Large intestine (tissue), 3 donors: ENCODE results near the gene TSPAN18. TPM values are rescaled to one million over a fixed set of nuclear protein-coding genes. Genes with fewer than 3 reads are reported as not detected.

Source experiments
- DNase-seq, 2 donors: peaks; one replicate each; pipeline versions ENCODE4 v3.0.0 to v3.0.0-alpha.2; 2013
- H3K27ac ChIP-seq: one replicate; pipeline ENCODE4 v1.5.1; 2013; ENCODE audit warnings: low read length
- H3K27me3 ChIP-seq: 2 replicates; pipeline ENCODE4 v1.6.1; 2013; ENCODE audit warnings: low read length; ENCODE audit not compliant: control insufficient read depth, insufficient read depth
- H3K36me3 ChIP-seq: 2 replicates; pipeline ENCODE4 v1.6.1; 2013; ENCODE audit warnings: low read length; ENCODE audit not compliant: control insufficient read depth, insufficient read depth
- H3K4me1 ChIP-seq: one replicate; pipeline ENCODE4 v1.6.1; 2013; ENCODE audit warnings: low read length; ENCODE audit not compliant: control insufficient read depth, insufficient read depth
- H3K4me3 ChIP-seq: one replicate; pipeline ENCODE4 v1.5.1; 2013; ENCODE audit warnings: low read length
- H3K9me3 ChIP-seq: one replicate; pipeline ENCODE4 v1.6.1; 2013; ENCODE audit warnings: mild to moderate bottlenecking, low read depth, low read length, moderate library complexity; ENCODE audit not compliant: control insufficient read depth
- WGBS: methylation state at CpG from one replicate; pipeline ENCODE4 v1.1.5; 2013; ENCODE audit warnings: low lambda C conversion rate; ENCODE audit not compliant: insufficient coverage; 5-methylcytosine and 5-hydroxymethylcytosine counted together
- polyA plus RNA-seq: library from polyadenylated mRNA; unstranded; fragments of 120-200 nt; gene quantifications from one replicate; pipeline ENCODE4 v1.2.1, GENCODE V29; 2013

TSPAN18 gene
- polyA plus RNA-seq, 1 donor: 59.1 TPM

DNA sequence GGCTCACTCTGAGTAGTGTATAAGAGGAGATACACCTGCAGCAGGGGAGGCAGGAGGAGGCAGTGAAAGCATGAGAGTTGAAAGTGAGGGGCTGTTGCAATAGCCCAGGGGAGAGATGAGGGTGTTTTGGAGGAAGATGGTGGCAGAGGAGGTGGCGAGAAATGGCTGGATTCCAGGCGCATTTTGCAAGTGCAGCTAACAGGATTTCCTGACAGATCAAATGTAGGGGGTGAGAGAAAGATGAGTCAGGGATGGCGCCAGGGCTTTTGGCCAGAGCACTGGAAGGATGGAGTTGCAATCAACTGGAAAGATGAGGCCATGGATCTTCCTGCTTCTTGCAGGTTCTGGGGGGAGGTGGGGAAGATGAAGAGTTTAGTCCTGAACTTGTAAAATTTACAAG is 16.8 kb upstream of the TSPAN18 start:
- Histone ChIP-seq H3K36me3 (no peaks in the 10 kb centered on the region), H3K4me3 (no peak overlapping the region), H3K9me3 (no peaks in the 10 kb centered on the region), H3K4me1 (peaks cover 20% of the 10 kb centered on the region), H3K27ac (no peak overlapping the region), H3K27me3 (no peaks in the 10 kb centered on the region)
- no peak for DNase-seq
- no CpG with 5 or more reads among the region's 3 CpGs for WGBS

DNA sequence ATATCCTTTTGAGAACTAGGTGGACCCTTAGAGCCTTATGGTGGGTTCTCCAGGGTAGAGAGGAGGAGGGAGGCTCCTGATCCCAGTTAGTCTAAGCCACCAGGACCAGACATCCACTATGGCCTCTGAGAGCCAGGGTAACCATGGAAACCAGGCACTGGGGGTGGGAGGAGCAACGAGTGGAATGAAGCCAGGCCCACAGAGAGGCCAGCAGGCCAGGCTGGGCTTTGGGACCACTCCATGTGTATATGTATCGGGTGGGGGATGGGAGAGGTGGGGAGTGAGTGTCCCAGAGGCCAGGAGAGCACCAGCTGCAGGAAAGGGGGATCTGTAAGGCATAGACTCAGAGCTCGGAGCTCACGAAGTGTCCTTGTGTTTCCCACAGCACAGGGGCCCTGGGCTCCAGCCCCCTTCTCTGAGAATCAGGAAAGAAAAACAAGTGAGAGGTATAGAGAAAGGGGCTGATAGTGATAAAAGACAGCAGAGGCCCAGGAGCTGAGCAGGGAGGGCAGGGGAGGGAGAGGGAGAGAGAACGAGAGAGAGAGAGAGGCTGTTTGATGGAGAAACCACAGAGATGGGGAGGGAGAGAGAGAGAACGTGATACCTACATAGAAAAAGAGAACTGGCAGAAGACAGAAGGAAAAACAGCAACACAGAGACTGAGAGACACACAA is 15.5 kb upstream of the TSPAN18 start:
- peak in 1 of 2 donors; percentile 26 for DNase-seq
- no peaks in the 10 kb centered on the region for H3K9me3 ChIP-seq
- 53% methylated on average over 2 of the region's 6 CpGs for WGBS
- H3K27ac ChIP-seq: no peak overlapping the region
- no peaks in the 10 kb centered on the region for H3K36me3 ChIP-seq
- H3K4me1 ChIP-seq: peaks cover 24% of the 10 kb centered on the region
- H3K27me3 ChIP-seq: no peaks in the 10 kb centered on the region
- H3K4me3 ChIP-seq: no peak overlapping the region

DNA sequence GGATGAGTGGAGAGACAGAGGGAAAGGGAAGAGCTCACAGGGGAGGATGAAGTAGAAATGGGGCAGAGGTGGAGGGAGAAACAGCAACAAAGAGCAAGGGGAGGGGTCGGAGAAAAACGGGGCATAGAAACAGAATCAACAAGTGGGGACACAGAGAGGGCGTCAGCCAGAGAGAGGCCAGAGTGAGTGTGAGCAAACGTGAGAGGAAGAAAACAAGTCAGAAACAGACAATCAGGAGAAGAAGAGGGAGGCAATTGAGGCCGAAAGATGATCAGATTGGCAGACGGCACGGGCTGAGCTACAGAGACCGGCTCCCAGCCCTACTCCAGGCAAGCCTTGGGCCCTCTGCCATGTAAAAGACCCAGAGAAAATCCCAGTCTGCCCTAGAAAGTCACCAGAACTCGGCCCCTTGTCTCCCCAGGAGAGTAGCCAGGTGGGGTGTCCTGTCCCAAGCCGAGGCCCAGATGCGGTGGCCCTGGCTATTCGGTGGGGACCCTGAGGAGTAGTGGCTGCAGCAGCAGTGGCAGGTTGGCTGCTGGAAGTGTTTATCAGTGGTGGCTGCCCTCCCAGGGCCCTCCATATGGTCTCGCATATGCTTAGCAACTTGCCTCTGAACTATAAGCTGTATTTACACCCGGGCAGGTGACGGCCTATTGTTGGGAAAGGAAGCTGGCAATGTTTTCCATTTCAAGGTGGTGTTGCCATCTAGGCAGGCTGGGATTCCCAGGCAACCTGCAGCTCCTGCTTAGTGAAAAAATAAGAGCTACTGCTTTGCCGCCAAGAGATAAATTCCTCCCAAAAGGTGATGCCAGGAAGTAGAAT is 14.8 kb upstream of the TSPAN18 start:
- WGBS: 61% methylated on average over 5 of the region's 16 CpGs
- H3K27ac ChIP-seq: no peak overlapping the region
- H3K4me3 ChIP-seq: no peak overlapping the region
- H3K4me1 ChIP-seq: peaks cover 24% of the 10 kb centered on the region
- H3K27me3 ChIP-seq: no peaks in the 10 kb centered on the region
- H3K9me3 ChIP-seq: no peaks in the 10 kb centered on the region
- DNase-seq: peak in 1 of 2 donors; percentile 31
- no peaks in the 10 kb centered on the region for H3K36me3 ChIP-seq

DNA sequence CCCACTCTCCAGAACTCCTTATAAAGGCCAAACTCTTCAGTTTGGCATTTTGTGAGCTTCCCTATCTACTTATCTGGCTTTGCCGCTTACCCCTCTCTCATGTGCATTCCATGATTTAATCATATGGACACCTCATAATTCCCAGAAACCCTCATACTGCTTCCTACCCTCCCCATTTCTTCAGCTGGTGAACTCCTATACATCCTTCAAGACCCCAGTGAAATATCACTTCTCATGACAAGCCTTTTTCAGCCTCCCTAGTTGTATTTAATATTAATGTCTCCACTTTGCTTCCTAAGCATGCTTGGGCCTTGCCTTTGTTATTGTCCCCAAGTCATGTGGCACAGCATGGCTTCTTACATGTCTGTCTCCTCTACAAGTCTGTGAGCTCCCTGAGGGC is 13.7 kb upstream of the TSPAN18 start:
- H3K27me3 ChIP-seq: no peaks in the 10 kb centered on the region
- no peak overlapping the region for H3K4me3 ChIP-seq
- no peak overlapping the region for H3K27ac ChIP-seq
- peaks cover 24% of the 10 kb centered on the region for H3K4me1 ChIP-seq
- H3K9me3 ChIP-seq: no peaks in the 10 kb centered on the region
- no peaks in the 10 kb centered on the region for H3K36me3 ChIP-seq
- WGBS: 100% methylated on average over 1 of the region's 1 CpG
- no peak for DNase-seq

GRCh38 chr11:44716256-44716655 is 10.5 kb upstream of the TSPAN18 start:
- H3K9me3 ChIP-seq: no peaks in the 10 kb centered on the region
- H3K27me3 ChIP-seq: no peaks in the 10 kb centered on the region
- peaks cover 15% of the 10 kb centered on the region for H3K4me1 ChIP-seq
- H3K4me3 ChIP-seq: no peak overlapping the region
- peak; percentile 53 to 57 for DNase-seq
- H3K36me3 ChIP-seq: no peaks in the 10 kb centered on the region
- no peak overlapping the region for H3K27ac ChIP-seq
- 47% methylated on average over 3 of the region's 6 CpGs for WGBS

- no peaks in the 10 kb centered on the region for H3K9me3 ChIP-seq
- no peaks in the 10 kb centered on the region for H3K36me3 ChIP-seq
- peaks cover 18% of the 10 kb centered on the region for H3K4me1 ChIP-seq
- 80% methylated on average over 1 of the region's 5 CpGs for WGBS
- no peak overlapping the region for H3K27ac ChIP-seq
- no peaks in the 10 kb centered on the region for H3K27me3 ChIP-seq
- DNase-seq: no peak
- no peak overlapping the region for H3K4me3 ChIP-seq
These were observed 8.7 kb upstream of the TSPAN18 start for GRCh38 chr11:44718057-44718456.

DNA sequence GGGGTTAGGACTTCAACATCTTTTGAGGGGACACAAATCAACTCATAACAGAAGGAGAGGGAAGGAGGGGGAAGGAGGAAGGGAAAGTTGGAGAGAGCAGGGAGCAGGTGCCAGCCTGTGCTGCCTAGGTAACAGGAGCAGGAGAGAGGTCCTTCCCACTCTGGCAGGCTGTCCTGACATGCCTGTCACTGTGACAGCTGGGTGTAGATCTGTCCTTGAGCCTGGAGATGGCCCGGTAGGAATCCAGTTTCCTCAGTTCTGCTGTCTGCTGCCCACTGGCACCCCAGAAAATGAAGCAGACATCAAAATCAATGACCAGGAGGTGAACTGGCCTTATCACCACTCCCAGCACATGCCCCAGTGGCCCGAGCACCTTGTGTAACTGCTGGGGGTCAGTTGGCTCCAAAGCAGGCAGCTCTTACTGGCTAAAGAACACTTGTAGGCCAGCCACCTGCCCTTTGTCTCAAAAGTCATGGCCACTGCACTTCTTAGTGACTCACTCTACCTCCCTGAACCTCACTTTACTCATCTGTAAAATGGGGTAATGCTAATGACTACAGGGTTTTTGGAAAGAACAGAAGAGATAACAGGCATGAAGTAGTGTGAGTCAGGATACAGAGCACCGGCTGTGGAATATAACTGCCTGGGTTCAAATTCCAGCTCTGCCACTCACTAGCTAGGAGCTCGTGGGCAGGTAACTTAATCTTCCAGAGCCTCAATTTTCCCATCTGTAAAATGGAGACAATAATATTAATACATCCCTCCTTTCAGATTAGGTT is 8.0 kb upstream of the TSPAN18 start:
- no peak overlapping the region for H3K4me3 ChIP-seq
- H3K36me3 ChIP-seq: no peaks in the 10 kb centered on the region
- H3K27me3 ChIP-seq: no peaks in the 10 kb centered on the region
- no peak overlapping the region for H3K27ac ChIP-seq
- peaks cover 18% of the 10 kb centered on the region for H3K4me1 ChIP-seq
- no peak for DNase-seq
- no CpG with 5 or more reads among the region's 4 CpGs for WGBS
- H3K9me3 ChIP-seq: no peaks in the 10 kb centered on the region

- Histone ChIP-seq H3K27me3 (no peaks in the 10 kb centered on the region), H3K27ac (no peak overlapping the region), H3K36me3 (no peaks in the 10 kb centered on the region), H3K4me1 (peaks cover 34% of the 10 kb centered on the region), H3K4me3 (no peak overlapping the region), H3K9me3 (no peaks in the 10 kb centered on the region)
- DNase-seq: peak in 1 of 2 donors; percentile 40
- WGBS: no CpG with 5 or more reads among the region's 12 CpGs
These were observed 1.6 kb upstream of the TSPAN18 start for GRCh38 chr11:44725016-44725685.

DNA sequence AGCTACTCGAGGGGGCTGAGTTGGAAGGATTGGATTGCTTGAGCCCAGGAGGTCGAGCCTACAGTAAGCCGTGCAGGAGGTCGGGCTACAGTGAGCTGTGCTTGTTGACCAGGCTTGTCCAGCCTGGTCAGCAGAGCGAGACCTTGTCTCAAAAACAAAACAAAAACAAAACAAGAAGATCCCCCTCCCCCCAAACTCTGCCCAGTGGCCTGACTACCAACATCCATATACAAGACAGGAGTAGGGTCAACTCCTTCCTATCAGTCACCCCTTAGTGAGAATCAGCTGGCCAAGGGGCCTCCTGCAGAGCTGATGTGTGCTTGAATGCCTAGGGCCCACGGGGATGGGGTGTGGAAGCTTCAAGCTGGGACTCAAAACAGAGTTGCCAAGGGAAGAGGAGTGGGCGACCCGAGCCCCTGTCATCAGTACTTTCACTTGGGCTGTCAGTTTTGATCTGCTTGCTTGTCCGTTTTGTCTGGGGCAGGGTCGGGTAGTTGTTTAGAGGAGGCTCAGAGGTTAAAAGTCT is 942 bp upstream of the TSPAN18 start:
- Histone ChIP-seq H3K27ac (peak overlapping the region; percentile 92), H3K27me3 (no peaks in the 10 kb centered on the region), H3K36me3 (no peaks in the 10 kb centered on the region), H3K4me1 (peaks cover 32% of the 10 kb centered on the region), H3K9me3 (no peaks in the 10 kb centered on the region), H3K4me3 (no peak overlapping the region)
- no CpG with 5 or more reads among the region's 10 CpGs for WGBS
- DNase-seq: no peak

DNA sequence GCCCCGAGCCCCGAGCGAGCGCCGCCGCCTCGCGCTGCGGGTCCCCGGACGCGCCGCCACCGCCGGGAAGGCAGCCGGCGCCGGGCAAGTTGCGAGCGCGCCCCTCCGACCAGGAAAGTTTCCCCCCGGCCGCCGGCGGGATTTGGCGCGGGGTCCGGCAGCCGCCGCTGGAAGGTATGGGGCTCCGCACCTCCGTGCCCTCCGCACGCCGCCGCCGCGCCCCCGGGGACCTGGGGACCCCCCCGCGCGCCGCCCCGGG is 281 bp downstream of the TSPAN18 start:
- Histone ChIP-seq H3K9me3 (no peaks in the 10 kb centered on the region), H3K27ac (peak overlapping the region; percentile 61), H3K4me3 (peak overlapping the region; percentile 86), H3K27me3 (no peaks in the 10 kb centered on the region), H3K36me3 (no peaks in the 10 kb centered on the region), H3K4me1 (peaks cover 21% of the 10 kb centered on the region)
- no peak for DNase-seq
- WGBS: no CpG with 5 or more reads among the region's 45 CpGs
